Activated CD8-positive, alpha-beta memory T cell treated with anti-CD3 and anti-CD28 coated beads for 1 hour (primary cell): ENCODE measurements around the gene TMTC1.

Source experiments
- DNase-seq, 2 donors: peaks; one replicate each; pipeline ENCODE4 v3.0.0-alpha.2; 2020; ENCODE audit warnings: low read depth in 1 of 2; ENCODE audit errors: extremely low read depth in 1 of 2

Gene TMTC1

DNA sequence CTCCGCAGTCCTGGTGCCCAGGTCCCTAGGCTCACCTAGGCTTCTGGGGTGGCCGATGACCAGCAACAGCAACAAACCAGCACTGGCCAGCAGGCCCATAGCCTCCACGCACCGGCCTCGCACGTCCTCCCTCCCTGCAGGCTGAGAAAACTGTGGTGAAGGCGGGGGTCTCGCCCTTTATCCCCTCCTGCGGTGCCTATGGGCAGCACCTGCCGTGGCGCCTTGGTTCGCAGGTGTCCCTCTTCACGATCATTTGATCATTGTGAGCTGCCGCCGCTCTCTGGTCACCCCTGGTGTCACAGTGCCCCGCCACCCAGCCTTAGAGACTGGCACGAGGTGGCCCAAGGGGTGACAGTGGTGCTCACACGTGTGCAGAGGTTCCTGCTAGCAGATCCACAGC is 286.2 kb downstream of the TMTC1 start, which contains the start of gene OVCH1:
OVCH1 (minus strand) TSS at position 99 of the 400 bp plus-strand sequence; CDS start at position 99, 0 bp downstream.
- no peak for DNase-seq

DNA sequence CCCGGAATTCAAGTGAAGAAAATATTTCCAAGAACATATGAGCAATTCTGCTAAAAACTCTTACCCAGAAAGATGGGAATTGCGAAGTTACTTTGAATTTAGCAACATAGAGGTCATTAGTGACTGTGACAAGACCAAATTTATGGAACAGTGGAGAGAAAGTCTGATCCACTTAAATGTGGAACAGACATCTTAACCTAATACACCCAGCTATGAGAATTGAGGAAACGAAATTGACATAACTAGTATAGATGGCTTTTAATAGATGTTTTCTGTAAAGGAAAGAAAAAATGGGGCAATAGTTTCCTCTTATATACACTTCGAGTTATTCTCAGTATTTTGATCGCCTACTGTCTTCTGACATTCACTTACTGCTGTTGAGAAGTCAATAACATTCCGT is 290.9 kb downstream of the TMTC1 start:
- no peak for DNase-seq

DNA sequence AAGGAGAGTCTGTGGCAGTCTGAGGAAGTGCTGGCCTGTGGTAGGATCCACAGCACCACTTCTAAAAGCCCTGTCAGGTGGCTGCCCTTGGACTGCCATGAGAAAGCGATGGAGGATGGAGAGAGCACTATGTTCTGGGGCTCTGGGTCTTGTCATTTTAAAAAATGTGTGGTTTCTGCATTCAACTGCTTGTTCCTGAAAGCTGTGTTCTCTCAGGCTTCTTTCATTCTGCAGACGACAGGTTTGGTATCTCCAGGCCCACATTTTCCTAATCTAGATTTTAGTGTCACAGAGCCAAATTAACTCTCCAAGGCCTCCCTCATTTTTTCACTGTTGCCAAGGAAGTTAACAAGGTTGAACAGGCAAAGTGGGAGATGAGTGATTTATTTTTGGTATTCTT is 296.8 kb downstream of the TMTC1 start:
- no peak for DNase-seq

DNA sequence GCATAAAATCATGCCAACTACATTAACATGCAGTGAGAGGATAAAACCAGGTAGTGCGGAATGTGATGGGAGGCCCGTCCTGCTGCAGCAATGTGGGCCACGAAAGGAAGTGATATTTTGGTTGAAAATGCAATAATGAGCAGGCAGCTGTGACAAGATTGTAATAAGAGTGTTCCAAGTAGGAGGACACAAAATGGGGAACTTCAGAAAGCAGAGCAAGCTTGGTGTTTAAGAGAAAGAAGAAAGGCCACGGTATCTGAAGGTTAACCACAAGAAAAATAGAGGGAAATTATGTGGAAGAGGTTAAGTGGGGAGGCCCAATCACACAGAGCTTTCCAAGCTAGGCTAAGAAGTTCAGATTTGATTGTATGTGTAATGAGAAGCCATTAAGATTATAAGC is 320.5 kb downstream of the TMTC1 start:
- no peak for DNase-seq

DNA sequence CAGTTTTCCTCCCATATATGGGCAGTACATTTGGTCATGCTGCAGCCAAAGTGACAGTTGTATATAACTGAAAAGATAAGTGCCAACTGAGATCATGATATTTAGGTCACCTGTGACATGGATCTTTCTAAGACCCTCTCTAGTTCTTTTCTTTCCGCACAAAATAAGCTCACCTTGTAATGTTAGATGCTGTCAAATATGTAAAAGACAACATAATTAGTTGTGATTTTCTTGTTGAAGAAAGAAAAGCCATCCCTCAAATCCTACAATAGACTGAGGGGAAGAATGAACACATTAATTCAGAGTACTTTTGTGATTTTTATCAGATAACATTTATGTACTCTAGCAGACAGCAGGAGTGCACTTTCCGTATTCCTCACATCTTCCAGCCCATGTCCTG is 323.7 kb downstream of the TMTC1 start:
- DNase-seq = no peak

DNA sequence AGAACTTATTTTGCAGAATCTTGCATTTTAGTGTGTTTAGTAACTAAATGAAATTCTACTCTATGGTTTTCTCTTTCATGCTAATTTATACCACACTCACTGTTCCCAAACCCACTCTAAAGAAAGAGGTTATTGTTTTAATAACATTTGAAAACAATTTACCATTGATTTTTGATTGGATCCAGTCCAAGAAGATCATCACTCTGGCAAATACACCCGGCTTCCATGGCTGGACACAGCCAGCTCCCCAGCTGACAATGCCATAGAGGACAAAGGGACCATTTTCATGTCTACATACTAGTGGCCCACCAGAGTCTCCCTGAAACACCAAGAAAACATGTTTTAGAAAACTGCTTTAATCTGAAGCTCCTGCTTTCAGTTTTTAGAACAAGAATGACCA is 328.7 kb downstream of the TMTC1 start:
- no peak for DNase-seq

DNA sequence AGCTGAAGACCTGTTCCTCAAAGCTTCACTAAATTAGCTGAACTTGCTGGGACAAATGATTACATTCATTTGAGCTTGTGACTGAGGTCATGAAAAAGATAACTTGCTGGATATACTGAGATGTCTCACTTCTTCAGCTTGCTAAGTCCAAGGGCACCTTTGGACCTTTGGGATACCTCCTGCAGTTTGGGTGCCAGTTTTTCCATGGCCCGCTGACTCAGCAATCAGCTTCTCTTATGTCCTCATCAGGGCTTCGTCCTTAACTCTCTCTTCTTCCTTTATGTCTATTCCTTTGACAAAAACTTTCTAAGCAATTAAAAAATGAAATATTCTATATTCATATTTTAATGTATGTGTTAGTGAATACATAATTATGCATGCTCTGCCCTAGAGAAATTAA is 331.9 kb downstream of the TMTC1 start:
- no peak for DNase-seq
